Mucosa of descending colon (tissue), 3 donors: ENCODE measurements around the gene CENPA. TPM values are rescaled to one million over a fixed set of nuclear protein-coding genes. Genes with fewer than 3 reads are reported as not detected.

Experiments
- ATAC-seq: fragments of 200-7000 bp; cut with Tn5 transposase; one replicate; pipeline ENCODE4 v1.9.1; 2020; ENCODE audit warnings: mild to moderate bottlenecking, moderate library complexity
- DNase-seq, 3 donors: peaks; one replicate each; pipeline ENCODE4 v3.0.0-alpha.2; 2020
- H3K36me3 ChIP-seq: fragments of 200-600 bp; one replicate; pipeline ENCODE4 v1.8.0; 2021; ENCODE audit warnings: low read depth, mild to moderate bottlenecking
- H3K4me1 ChIP-seq: fragments of 200-600 bp; one replicate; pipeline ENCODE4 v1.8.0; 2021; ENCODE audit warnings: low read depth, mild to moderate bottlenecking
- H3K4me3 ChIP-seq: fragments of 200-600 bp; one replicate; pipeline ENCODE4 v1.8.0; 2021; ENCODE audit warnings: mild to moderate bottlenecking
- H3K9me3 ChIP-seq: fragments of 200-600 bp; one replicate; pipeline ENCODE4 v1.8.0; 2021; ENCODE audit warnings: mild to moderate bottlenecking
- CTCF ChIP-seq: fragments of 200-600 bp; IDR thresholded peaks from one replicate; pipeline ENCODE4 v1.8.0; 2022; ENCODE audit warnings: antibody characterized with exemption, mild to moderate bottlenecking
- intact Hi-C, 2 donors: fragments of 100-400 bp; cut with DNase I in 1 of 2; cut with micrococcal nuclease in 1 of 2; formaldehyde crosslinking; loops; one replicate each; pipeline versions ENCODE4 v1.11.0 to v1.11.1; 2022; cut with DNase I, micrococcal nuclease
- total RNA-seq, 3 donors: library from RNA; stranded (reverse); fragmentation: NEBNext Ultra II Directional in 2 of 3; extraction: Animal tissue kit (Norgen Biotek cat#: 25700) in 2 of 3; gene quantifications; one replicate each; pipeline versions ENCODE4 v1.2.1 to v1.2.4, GENCODE V29; 2021 to 2023
- donor health status: DM: no; HTN: no; CAD: no; lungs with moderate emphysema.
- donor health status: DM: no; HTN: no; CAD: no.
- donor health status: DM: no; HTN: yes; CAD: no.

CENPA gene
- total RNA-seq, 3 donors from 2014 or later = 1.0 to 10.1 (median 1.7) TPM

DNA sequence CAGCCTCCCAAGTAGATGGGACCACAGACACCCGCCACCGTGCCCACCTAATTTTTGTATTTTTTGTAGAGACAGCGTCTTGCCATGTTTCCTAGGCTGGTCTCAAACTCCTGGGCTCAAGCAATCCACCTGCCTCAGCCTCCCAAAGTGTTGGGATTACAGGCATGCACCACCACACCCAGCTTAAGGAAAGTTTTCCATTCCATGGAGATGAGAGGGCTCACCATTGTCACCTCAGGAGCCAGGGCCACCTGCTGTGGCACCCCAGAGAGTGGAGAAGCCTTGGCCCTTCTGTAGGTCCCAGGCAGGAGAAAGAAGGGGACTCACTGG, 17.1 kb upstream of the CENPA start:
- intact Hi-C loops = no loop called here
- no peaks in the 10 kb centered on the region for H3K36me3 ChIP-seq
- no peak for ATAC-seq
- DNase-seq = no peak
- H3K4me3 ChIP-seq = no peak overlapping the region
- TF ChIP-seq CTCF = no peak
- peaks cover 43% of the 10 kb centered on the region for H3K4me1 ChIP-seq
- H3K9me3 ChIP-seq = no peaks in the 10 kb centered on the region

- no peaks in the 10 kb centered on the region for H3K9me3 ChIP-seq
- H3K4me1 ChIP-seq = peaks cover 43% of the 10 kb centered on the region
- DNase-seq (peak; percentile 65 to 81 (median 65)), ATAC-seq (peak; percentile 39)
- intact Hi-C loops = no loop called here
- H3K36me3 ChIP-seq = no peaks in the 10 kb centered on the region
- no peak overlapping the region for H3K4me3 ChIP-seq
- no peak for TF ChIP-seq CTCF
Observed at GRCh38 chr2:26769089-26769761, 16.6 kb upstream of the CENPA start.

DNA sequence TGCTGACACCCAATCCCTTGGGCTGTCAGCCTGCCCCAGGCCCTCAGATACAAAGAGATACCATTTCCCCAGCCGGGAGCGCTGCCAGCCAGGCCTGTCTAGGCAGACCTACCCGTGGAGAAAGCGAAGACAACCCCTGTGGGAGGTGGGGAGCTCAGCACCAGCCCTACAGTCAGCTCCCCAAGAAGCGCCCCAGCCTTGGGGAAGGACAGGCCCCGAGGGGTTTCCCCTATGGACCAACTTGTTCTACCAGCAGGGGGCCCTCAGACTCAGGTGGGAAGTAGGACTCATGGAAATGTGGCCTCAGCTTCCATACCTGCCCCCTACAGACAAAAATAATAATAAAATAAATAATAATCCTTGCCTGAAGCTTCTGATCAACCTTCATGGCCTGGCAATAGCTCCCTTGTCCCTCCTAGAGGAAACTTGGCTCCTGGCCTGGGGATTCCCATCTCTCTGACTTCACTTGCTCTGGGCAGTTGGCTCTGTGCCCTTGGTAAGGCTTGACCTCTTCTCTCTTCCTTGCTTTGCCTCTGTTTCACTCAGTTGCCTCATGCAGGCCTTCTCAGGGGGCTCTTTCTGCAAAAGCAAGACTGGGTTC, 14.8 kb upstream of the CENPA start:
- Histone ChIP-seq H3K4me3 (no peak overlapping the region), H3K4me1 (peaks cover 34% of the 10 kb centered on the region), H3K9me3 (no peaks in the 10 kb centered on the region), H3K36me3 (no peaks in the 10 kb centered on the region)
- intact Hi-C loops = no loop called here
- no peak for TF ChIP-seq CTCF
- ATAC-seq (peak; percentile 7), DNase-seq (peak; percentile 48 to 70 (median 56))

GRCh38 chr2:26772064-26773001, 13.5 kb upstream of the CENPA start:
- no peaks in the 10 kb centered on the region for H3K36me3 ChIP-seq
- no peak overlapping the region for H3K4me3 ChIP-seq
- TF ChIP-seq CTCF = no peak
- H3K9me3 ChIP-seq = no peaks in the 10 kb centered on the region
- H3K4me1 ChIP-seq = peaks cover 29% of the 10 kb centered on the region
- ATAC-seq (peak; percentile 93), DNase-seq (peak; percentile 86 to 96 (median 90))
- intact Hi-C loops = no loop called here

DNA sequence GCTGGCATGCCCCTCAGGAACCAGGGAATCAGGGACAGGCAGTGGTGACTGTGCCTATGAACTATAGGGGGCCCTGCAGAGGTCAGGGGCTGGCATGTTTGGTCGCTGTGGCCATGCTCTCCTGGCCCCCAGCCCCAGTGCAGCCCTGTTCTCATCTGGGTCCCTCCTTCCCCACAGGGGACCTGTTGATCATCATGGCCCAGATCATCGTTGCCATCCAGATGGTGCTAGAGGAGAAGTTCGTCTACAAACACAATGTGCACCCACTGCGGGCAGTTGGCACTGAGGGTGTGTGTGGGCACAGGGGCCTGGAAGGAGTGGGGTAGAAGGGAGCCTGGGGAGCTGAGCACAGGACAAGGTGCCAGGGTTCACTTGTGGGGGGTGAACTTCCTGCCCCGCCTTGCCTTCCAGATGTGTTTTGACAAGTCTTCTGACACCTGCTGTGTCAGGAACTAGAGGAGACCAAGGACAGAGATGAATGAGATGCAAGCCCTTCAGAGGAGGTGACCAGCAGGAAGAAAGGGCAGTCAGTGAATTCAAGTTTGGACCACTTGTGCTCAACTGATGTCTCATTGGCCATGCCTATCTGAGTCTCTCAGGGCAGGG, 9.6 kb upstream of the CENPA start:
- no peak for TF ChIP-seq CTCF
- H3K4me3 ChIP-seq = no peak overlapping the region
- H3K4me1 ChIP-seq = peaks cover 29% of the 10 kb centered on the region
- intact Hi-C loops = no loop called here
- no peaks in the 10 kb centered on the region for H3K9me3 ChIP-seq
- ATAC-seq = no peak
- no peaks in the 10 kb centered on the region for H3K36me3 ChIP-seq
- DNase-seq = no peak
